Parathyroid adenoma (tissue), 2 donors: Measurements from ENCODE around the gene TNS3.

Experiments used
- H2AFZ ChIP-seq: fragments of 300-600 bp; sonication (generic); one replicate; pipeline ENCODE4 v1.7.0; 2017; ENCODE audit warnings: antibody characterized with exemption, mild to moderate bottlenecking
- H3K27ac ChIP-seq: fragments of 300-600 bp; sonication (generic); one replicate; pipeline ENCODE4 v1.7.0; 2017
- H3K27me3 ChIP-seq: fragments of 300-600 bp; sonication (generic); one replicate; pipeline ENCODE4 v1.7.0; 2017; ENCODE audit warnings: low read length; ENCODE audit not compliant: control insufficient read depth, insufficient read depth
- H3K36me3 ChIP-seq: fragments of 300-600 bp; sonication (generic); one replicate; pipeline ENCODE4 v1.7.0; 2017; ENCODE audit warnings: low read length; ENCODE audit not compliant: control insufficient read depth, insufficient read depth
- H3K4me1 ChIP-seq: fragments of 300-600 bp; sonication (generic); one replicate; pipeline ENCODE4 v1.7.0; 2017; ENCODE audit warnings: control low read depth
- H3K4me2 ChIP-seq: fragments of 300-600 bp; sonication (generic); one replicate; pipeline ENCODE4 v1.7.0; 2017; ENCODE audit warnings: low read length
- H3K4me3 ChIP-seq: fragments of 300-600 bp; sonication (generic); one replicate; pipeline ENCODE4 v1.7.0; 2017; ENCODE audit warnings: low read depth, low read length
- H3K79me2 ChIP-seq: fragments of 300-600 bp; sonication (generic); one replicate; pipeline ENCODE4 v1.7.0; 2017; ENCODE audit warnings: control low read depth
- H3K9ac ChIP-seq: fragments of 300-600 bp; sonication (generic); one replicate; pipeline ENCODE4 v1.7.0; 2017; ENCODE audit warnings: mild to moderate bottlenecking
- H3K9me3 ChIP-seq: fragments of 300-600 bp; sonication (generic); one replicate; pipeline ENCODE4 v1.7.0; 2017; ENCODE audit warnings: low read length; ENCODE audit not compliant: control insufficient read depth
- TF ChIP-seq, protein P1 (sequence below): fragments of 300-600 bp; sonication (generic); IDR thresholded peaks from one replicate; pipeline ENCODE4 v1.7.0; 2017; ENCODE audit warnings: antibody characterized with exemption, mild to moderate bottlenecking
- donor health status: primary hyperparathyroidism.

Gene TNS3

DNA sequence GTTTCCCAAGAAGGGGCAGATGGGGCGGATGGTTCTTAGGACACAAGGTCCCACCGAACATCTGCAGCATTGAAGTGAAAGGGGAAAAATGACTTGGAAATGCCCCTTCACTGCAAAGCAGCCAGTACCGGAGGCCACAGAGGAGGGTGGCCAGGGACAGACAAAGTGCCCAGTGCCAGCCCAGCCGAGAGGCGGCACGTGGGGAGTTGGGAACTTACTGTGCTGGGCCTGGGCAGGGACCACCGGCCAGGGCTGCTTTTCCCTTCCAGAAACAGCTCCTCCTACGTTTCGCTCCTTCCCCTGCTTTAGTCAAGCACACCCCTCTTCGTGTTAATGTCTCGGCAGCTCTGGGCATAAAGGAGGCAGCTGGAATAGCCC lies 129.2 kb downstream of the TNS3 start:
- peak overlapping the region; percentile 89 for H3K27ac ChIP-seq
- H3K9me3 ChIP-seq, result no peaks in the 10 kb centered on the region
- peak overlapping the region; percentile 84 for H2AFZ ChIP-seq
- H3K4me2 ChIP-seq, result peak overlapping the region; percentile 52
- peak overlapping the region; percentile 61 for H3K9ac ChIP-seq
- peaks cover 14% of the 10 kb centered on the region for H3K79me2 ChIP-seq
- TF ChIP-seq, protein P1, sequence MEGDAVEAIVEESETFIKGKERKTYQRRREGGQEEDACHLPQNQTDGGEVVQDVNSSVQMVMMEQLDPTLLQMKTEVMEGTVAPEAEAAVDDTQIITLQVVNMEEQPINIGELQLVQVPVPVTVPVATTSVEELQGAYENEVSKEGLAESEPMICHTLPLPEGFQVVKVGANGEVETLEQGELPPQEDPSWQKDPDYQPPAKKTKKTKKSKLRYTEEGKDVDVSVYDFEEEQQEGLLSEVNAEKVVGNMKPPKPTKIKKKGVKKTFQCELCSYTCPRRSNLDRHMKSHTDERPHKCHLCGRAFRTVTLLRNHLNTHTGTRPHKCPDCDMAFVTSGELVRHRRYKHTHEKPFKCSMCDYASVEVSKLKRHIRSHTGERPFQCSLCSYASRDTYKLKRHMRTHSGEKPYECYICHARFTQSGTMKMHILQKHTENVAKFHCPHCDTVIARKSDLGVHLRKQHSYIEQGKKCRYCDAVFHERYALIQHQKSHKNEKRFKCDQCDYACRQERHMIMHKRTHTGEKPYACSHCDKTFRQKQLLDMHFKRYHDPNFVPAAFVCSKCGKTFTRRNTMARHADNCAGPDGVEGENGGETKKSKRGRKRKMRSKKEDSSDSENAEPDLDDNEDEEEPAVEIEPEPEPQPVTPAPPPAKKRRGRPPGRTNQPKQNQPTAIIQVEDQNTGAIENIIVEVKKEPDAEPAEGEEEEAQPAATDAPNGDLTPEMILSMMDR, result no peak
- H3K4me1 ChIP-seq, result peaks cover 33% of the 10 kb centered on the region
- no peaks in the 10 kb centered on the region for H3K36me3 ChIP-seq
- no peaks in the 10 kb centered on the region for H3K27me3 ChIP-seq
- H3K4me3 ChIP-seq, result peak overlapping the region; percentile 53

DNA sequence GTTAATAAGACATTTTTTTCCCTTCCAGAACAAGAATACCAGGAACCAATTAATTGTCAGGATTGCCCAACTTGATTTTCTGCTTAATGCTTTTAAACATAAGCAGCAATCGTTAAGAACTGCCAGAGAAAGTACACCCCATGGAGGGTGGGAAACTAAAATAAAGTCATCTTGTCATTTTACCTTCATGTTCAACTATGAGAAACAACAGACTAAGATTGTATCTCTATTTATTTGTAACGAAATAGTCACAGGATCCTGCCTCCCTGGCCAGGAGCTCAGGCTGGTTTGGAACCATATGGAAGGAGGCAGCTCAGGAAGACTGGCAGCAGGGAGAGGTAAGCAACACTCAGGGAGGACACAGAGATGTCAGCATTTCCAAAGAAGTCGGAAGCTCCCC lies 129.6 kb downstream of the TNS3 start:
- Histone ChIP-seq H3K36me3 (no peaks in the 10 kb centered on the region), H3K4me2 (peak overlapping the region; percentile 52), H3K79me2 (peaks cover 14% of the 10 kb centered on the region), H3K27ac (peak overlapping the region; percentile 89), H3K9me3 (no peaks in the 10 kb centered on the region), H3K4me1 (peaks cover 30% of the 10 kb centered on the region), H3K4me3 (peak overlapping the region; percentile 53), H3K9ac (peak overlapping the region; percentile 61), H2AFZ (peak overlapping the region; percentile 84), H3K27me3 (no peaks in the 10 kb centered on the region)
- TF ChIP-seq, protein P1, result no peak

DNA sequence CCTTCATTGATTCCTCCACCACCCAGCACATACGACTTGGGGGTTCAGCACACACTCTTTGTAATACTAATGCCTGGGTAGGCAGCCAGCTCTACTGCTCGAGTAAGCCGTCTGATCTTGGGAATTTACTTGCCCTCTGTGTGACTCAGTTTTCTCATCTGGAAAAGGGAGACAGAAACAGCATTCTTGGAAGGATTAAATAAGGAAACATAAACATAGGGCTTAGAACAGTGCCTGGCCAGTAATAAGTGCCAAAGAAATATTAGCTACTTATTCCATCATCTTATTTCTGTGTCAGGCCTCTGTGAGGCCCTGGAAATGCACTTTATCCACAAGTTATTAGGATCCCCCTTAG lies 130.1 kb downstream of the TNS3 start:
- H3K27me3 ChIP-seq, result no peaks in the 10 kb centered on the region
- TF ChIP-seq, protein P1, result no peak
- H3K9me3 ChIP-seq, result no peaks in the 10 kb centered on the region
- peak overlapping the region; percentile 52 for H3K4me2 ChIP-seq
- H2AFZ ChIP-seq, result peak overlapping the region; percentile 14
- H3K79me2 ChIP-seq, result peaks cover 14% of the 10 kb centered on the region
- H3K9ac ChIP-seq, result no peak overlapping the region
- H3K4me1 ChIP-seq, result peaks cover 35% of the 10 kb centered on the region
- peak overlapping the region; percentile 89 for H3K27ac ChIP-seq
- no peaks in the 10 kb centered on the region for H3K36me3 ChIP-seq
- H3K4me3 ChIP-seq, result peak overlapping the region; percentile 53

DNA sequence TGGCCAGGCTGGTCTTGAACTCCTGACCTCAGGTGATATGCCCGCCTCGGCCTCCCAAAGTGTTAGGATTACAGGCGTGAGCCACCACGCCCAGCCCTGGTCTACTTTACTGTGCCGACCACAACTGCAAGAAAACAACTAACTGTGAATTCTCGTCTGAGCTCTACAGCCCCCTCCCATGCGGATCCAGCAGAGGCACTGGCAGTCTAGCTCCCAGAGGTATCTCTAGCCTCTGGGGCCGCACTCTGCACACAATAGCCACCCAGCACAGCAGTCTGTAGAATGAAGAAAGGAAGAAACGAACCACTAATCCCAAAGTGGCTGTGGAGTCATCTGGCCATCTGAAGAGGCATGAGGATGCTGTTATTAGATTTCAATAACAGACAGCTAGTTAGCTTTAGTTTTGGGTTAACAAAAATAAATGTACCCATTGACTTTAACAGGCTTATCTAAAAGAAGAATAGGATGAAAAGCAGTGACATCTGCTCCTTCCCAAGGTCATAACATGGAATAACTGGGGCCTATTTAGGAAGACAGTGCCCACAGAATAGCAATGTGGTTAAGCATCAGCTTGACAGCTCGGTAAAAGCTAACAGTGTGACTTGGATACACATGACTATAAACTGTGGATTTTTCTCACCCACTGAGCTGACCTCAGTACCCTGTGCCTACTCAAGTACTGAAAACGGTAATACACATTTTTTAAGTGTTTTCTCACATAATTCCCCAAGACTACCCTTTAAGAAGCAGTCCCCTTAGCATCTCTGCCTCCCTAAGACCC lies 131.9 kb downstream of the TNS3 start:
- TF ChIP-seq, protein P1, result no peak
- no peak overlapping the region for H3K4me3 ChIP-seq
- H2AFZ ChIP-seq, result no peak overlapping the region
- H3K9me3 ChIP-seq, result no peaks in the 10 kb centered on the region
- H3K4me1 ChIP-seq, result peaks cover 53% of the 10 kb centered on the region
- no peaks in the 10 kb centered on the region for H3K27me3 ChIP-seq
- no peaks in the 10 kb centered on the region for H3K36me3 ChIP-seq
- H3K79me2 ChIP-seq, result peaks cover 14% of the 10 kb centered on the region
- no peak overlapping the region for H3K4me2 ChIP-seq
- H3K27ac ChIP-seq, result peak overlapping the region; percentile 89
- H3K9ac ChIP-seq, result no peak overlapping the region

DNA sequence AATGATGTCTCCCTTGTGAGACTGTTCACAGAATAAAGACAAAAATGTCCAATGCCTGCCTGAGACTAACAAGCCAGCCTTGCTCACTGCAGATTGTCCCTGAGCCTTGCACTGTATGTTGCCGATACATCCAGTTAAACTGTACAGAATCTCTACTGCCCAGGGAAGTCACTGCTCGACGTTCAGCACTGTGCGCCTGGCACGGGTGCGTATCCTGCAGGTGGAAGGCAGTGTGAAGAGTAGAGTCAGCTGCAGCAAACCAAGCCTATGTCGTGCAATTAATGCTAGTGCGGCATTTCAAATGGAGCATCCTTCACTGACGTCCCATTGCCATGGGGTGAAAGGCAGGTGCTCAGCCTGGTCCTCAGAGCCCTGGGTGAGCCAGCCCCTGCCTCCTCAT lies 132.9 kb downstream of the TNS3 start:
- Histone ChIP-seq H3K9ac (no peak overlapping the region), H3K36me3 (no peaks in the 10 kb centered on the region), H3K79me2 (peaks cover 14% of the 10 kb centered on the region), H3K4me2 (no peak overlapping the region), H3K27ac (no peak overlapping the region), H3K27me3 (no peaks in the 10 kb centered on the region), H3K4me3 (no peak overlapping the region), H3K9me3 (no peaks in the 10 kb centered on the region), H2AFZ (no peak overlapping the region), H3K4me1 (peaks cover 52% of the 10 kb centered on the region)
- TF ChIP-seq, protein P1, result no peak
